Loucy (cell line): Measurements from ENCODE around the gene NRSN1.

Source experiments
- H2AFZ ChIP-seq: fragments of 200-600 bp; sonication (generic); 2 replicates; pipeline ENCODE4 v1.6.0; 2016; ENCODE audit warnings: antibody characterized with exemption, mild to moderate bottlenecking, low read length, moderate library complexity
- H3F3A ChIP-seq: fragments of 200-600 bp; 2 replicates; pipeline ENCODE4 v1.6.0; 2016; ENCODE audit warnings: antibody characterized with exemption, low read depth, mild to moderate bottlenecking
- H3K27me3 ChIP-seq: fragments of 200-600 bp; sonication (generic); 2 replicates; pipeline ENCODE4 v1.6.1; 2014; ENCODE audit warnings: low read length, mild to moderate bottlenecking; ENCODE audit not compliant: insufficient read depth, poor library complexity, severe bottlenecking
- H3K36me3 ChIP-seq: fragments of 200-600 bp; sonication (generic); 2 replicates; pipeline ENCODE4 v1.6.1; 2016; ENCODE audit warnings: low read length; ENCODE audit not compliant: insufficient read depth
- H3K4me1 ChIP-seq: fragments of 200-600 bp; sonication (generic); 2 replicates; pipeline ENCODE4 v1.5.1; 2014; ENCODE audit warnings: low read length, mild to moderate bottlenecking; ENCODE audit not compliant: insufficient read depth, poor library complexity, severe bottlenecking
- H3K4me2 ChIP-seq: fragments of 200-600 bp; sonication (generic); 2 replicates; pipeline ENCODE4 v1.6.0; 2014; ENCODE audit warnings: antibody characterized with exemption, low read length, low read depth, mild to moderate bottlenecking; ENCODE audit not compliant: poor library complexity, severe bottlenecking
- H3K4me3 ChIP-seq: fragments of 200-600 bp; sonication (generic); 2 replicates; pipeline ENCODE4 v1.5.1; 2014; ENCODE audit warnings: low read length, mild to moderate bottlenecking, mixed read lengths; ENCODE audit not compliant: poor library complexity, severe bottlenecking
- H3K79me2 ChIP-seq: fragments of 200-600 bp; sonication (generic); 2 replicates; pipeline ENCODE4 v1.6.1; 2014; ENCODE audit warnings: low read length; ENCODE audit not compliant: insufficient read depth
- H3K9ac ChIP-seq: fragments of 200-600 bp; sonication (generic); 2 replicates; pipeline ENCODE4 v1.6.0; 2014; ENCODE audit warnings: mild to moderate bottlenecking, low read depth, low read length, moderate library complexity; ENCODE audit not compliant: poor library complexity, severe bottlenecking
- H3K9me2 ChIP-seq: fragments of 200-600 bp; sonication (generic); replicated peaks from 2 replicates; pipeline ENCODE4 v1.6.1; 2016; ENCODE audit warnings: low read depth, low read length, mixed read lengths
- H3K9me3 ChIP-seq: fragments of 200-600 bp; sonication (generic); 2 replicates; pipeline ENCODE4 v1.6.1; 2014; ENCODE audit warnings: mild to moderate bottlenecking, antibody characterized with exemption, low read length, low read depth; ENCODE audit not compliant: insufficient read depth
- H4K20me1 ChIP-seq: fragments of 200-600 bp; sonication (generic); 2 replicates; pipeline ENCODE4 v1.6.0; 2014; ENCODE audit warnings: antibody characterized with exemption, low read length, mild to moderate bottlenecking; ENCODE audit not compliant: insufficient read depth, poor library complexity, severe bottlenecking
- EZH2phosphoT487 ChIP-seq: fragments of 200-600 bp; IDR thresholded peaks from 2 replicates; pipeline ENCODE4 v1.6.1; 2018; ENCODE audit warnings: antibody characterized with exemption, mild to moderate bottlenecking, moderate library complexity, borderline replicate concordance
- TF ChIP-seq, protein P1 (sequence below): fragments of 200-600 bp; sonication (generic); conservative IDR thresholded peaks from 2 replicates; pipeline ENCODE4 v1.5.1; 2014; ENCODE audit warnings: mild to moderate bottlenecking, antibody characterized with exemption, low read length

The NRSN1 gene

DNA sequence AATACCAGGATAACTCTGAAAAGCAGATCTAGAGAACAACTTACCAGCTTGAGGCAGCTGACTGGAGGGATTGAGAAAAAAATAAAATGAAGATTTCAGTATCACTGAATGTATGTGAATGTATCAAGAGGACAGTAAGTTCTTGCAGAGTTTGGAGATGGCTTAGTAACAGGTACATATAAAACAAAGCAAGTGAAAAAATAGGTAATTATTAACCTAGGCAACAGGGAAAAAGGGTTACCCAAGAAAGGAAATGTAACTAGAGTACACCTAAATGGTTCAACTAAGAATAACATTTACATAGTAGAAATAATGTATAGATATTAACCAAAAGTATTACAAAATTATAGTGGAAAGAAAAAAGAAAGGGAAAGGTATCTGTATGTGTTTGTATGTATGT lies 67.3 kb downstream of the NRSN1 start:
- Histone ChIP-seq H3F3A (no peaks in the 10 kb centered on the region), H2AFZ (no peak overlapping the region), H3K9ac (no peak overlapping the region), H3K9me2 (no peaks in the 10 kb centered on the region), H3K4me1 (no peaks in the 10 kb centered on the region), H3K79me2 (no peaks in the 10 kb centered on the region), H4K20me1 (no peaks in the 10 kb centered on the region), H3K4me3 (no peak overlapping the region), H3K36me3 (no peaks in the 10 kb centered on the region), H3K9me3 (no peaks in the 10 kb centered on the region), H3K4me2 (no peak overlapping the region), H3K27me3 (no peaks in the 10 kb centered on the region)
- TF ChIP-seq EZH2phosphoT487: no peak
- TF ChIP-seq, protein P1, sequence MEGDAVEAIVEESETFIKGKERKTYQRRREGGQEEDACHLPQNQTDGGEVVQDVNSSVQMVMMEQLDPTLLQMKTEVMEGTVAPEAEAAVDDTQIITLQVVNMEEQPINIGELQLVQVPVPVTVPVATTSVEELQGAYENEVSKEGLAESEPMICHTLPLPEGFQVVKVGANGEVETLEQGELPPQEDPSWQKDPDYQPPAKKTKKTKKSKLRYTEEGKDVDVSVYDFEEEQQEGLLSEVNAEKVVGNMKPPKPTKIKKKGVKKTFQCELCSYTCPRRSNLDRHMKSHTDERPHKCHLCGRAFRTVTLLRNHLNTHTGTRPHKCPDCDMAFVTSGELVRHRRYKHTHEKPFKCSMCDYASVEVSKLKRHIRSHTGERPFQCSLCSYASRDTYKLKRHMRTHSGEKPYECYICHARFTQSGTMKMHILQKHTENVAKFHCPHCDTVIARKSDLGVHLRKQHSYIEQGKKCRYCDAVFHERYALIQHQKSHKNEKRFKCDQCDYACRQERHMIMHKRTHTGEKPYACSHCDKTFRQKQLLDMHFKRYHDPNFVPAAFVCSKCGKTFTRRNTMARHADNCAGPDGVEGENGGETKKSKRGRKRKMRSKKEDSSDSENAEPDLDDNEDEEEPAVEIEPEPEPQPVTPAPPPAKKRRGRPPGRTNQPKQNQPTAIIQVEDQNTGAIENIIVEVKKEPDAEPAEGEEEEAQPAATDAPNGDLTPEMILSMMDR: no peak

DNA sequence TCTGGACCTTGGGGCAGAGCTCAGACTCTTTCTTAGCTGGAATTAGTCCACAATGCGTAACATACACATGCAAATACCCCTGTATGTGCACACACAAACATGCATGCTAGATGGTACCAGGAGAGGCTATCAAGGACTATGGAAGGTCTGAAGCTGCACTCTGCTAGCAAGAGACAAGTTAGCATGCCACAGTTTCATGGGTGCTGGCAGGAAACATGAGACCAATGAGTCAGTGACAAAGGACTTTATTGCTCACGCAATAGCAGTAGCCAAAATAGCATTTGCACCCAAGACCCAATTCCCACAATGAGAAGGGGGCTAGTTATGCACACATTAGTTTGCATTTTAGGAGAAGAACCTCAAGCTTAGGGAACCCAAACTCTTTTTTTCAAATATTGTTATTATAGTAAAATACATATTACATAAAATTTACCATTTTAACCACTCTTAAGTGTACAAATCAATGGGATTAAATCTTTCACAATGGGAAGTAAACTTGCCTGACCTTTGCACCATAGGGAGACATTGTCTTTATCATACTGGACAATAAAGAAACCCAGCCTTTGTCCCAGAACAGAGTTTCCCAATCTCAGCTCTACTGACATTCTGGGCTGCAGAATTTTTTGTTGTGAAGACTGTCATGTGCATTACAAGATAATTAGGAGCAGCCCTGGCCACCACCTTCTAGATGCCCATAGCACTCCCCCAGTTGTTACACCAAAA lies 69.1 kb downstream of the NRSN1 start:
- Histone ChIP-seq H3K36me3 (no peaks in the 10 kb centered on the region), H3K4me3 (no peak overlapping the region), H3K4me1 (no peaks in the 10 kb centered on the region), H3K4me2 (no peak overlapping the region), H3K79me2 (no peaks in the 10 kb centered on the region), H2AFZ (no peak overlapping the region), H3K27me3 (no peaks in the 10 kb centered on the region), H3K9ac (no peak overlapping the region), H3K9me3 (no peaks in the 10 kb centered on the region), H4K20me1 (no peaks in the 10 kb centered on the region), H3K9me2 (no peaks in the 10 kb centered on the region), H3F3A (no peaks in the 10 kb centered on the region)
- TF ChIP-seq, protein P1: no peak
- no peak for TF ChIP-seq EZH2phosphoT487

DNA sequence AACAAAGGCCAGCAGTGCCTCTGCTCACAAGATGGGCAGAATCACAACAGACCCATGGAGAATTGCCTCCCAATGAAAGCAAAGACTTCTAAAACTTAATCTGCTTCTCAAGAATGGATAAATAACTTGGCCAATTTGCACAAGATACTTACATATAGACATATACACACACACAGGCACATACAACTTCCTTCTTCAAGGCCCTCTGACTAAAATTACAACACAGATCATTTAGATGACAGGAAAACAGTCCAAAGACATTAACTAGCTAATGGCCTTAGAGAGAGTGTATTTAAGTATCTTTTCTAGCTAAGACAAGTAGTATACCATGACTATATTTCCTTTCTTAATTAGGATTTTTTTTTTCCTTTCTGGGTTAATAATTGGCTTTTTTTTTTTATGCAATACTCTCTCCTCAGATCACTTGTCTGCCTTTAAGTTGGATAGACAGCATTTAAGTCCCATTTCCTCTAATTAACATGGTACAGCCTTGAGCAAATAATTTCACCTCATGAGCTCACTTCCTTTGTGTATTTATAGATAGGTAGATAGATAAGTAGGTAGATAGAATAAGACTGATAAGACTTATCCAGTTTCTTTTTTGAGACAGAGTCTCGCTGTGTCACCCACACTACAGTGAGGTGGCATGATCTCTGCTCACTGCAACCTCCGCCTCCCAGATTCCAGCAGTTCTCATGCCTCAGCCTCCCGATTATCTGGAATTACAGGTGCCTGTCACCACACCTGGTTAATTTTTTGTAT lies 70.0 kb downstream of the NRSN1 start:
- Histone ChIP-seq H3K9me3 (no peaks in the 10 kb centered on the region), H2AFZ (no peak overlapping the region)

More for the DNA sequence above, 70.0 kb downstream of the NRSN1 start:
- Histone ChIP-seq H3F3A (no peaks in the 10 kb centered on the region), H3K79me2 (no peaks in the 10 kb centered on the region), H3K4me3 (no peak overlapping the region), H3K27me3 (no peaks in the 10 kb centered on the region), H3K4me2 (no peak overlapping the region), H3K36me3 (no peaks in the 10 kb centered on the region), H3K9me2 (no peaks in the 10 kb centered on the region), H3K9ac (no peak overlapping the region), H4K20me1 (no peaks in the 10 kb centered on the region), H3K4me1 (no peaks in the 10 kb centered on the region)
- TF ChIP-seq, protein P1: no peak
- no peak for TF ChIP-seq EZH2phosphoT487
